GM21360 (cell line): ENCODE data around the gene LRIG2.
"Not testable (repeated sequence)": the region's sequence is repeated elsewhere in the genome, so short reads cannot be mapped to it uniquely, and the experiment has no call there.

Source experiments
- ATAC-seq: cut with Tn5 transposase; IDR thresholded peaks from one replicate; pipeline ENCODE4 v1.9.1; 2021; ENCODE audit warnings: mild to moderate bottlenecking, moderate library complexity; ENCODE audit not compliant: unreplicated experiment

Gene LRIG2

GRCh38 chr1:113072757-113073478 lies at the start of gene LRIG2:
LRIG2 (plus strand) TSS chr1:113073198; CDS start chr1:113073407, 209 bp downstream.
- peak; percentile 95 for ATAC-seq

GRCh38 chr1:113023316-113023715 lies 49.7 kb upstream of the LRIG2 start:
- not testable (repeated sequence) for ATAC-seq

GRCh38 chr1:113027007-113027406 lies 46.0 kb upstream of the LRIG2 start:
- ATAC-seq = no peak

GRCh38 chr1:113027449-113027848 lies 45.5 kb upstream of the LRIG2 start:
- no peak for ATAC-seq

- ATAC-seq = no peak
Observed at GRCh38 chr1:113029822-113030221, 43.2 kb upstream of the LRIG2 start.

- no peak for ATAC-seq
Observed at GRCh38 chr1:113031171-113031933, 41.6 kb upstream of the LRIG2 start.

GRCh38 chr1:113035086-113035485 lies 37.9 kb upstream of the LRIG2 start:
- ATAC-seq = no peak

GRCh38 chr1:113036639-113037321 lies 36.2 kb upstream of the LRIG2 start:
- peak; percentile 54 for ATAC-seq

GRCh38 chr1:113040041-113040440 lies 33.0 kb upstream of the LRIG2 start:
- no peak for ATAC-seq

GRCh38 chr1:113040718-113041412 lies 32.1 kb upstream of the LRIG2 start:
- no peak for ATAC-seq

- no peak for ATAC-seq
Observed at GRCh38 chr1:113041569-113042284, 31.3 kb upstream of the LRIG2 start.

GRCh38 chr1:113042285-113043143 lies 30.5 kb upstream of the LRIG2 start:
- peak; percentile 84 for ATAC-seq

- not testable (repeated sequence) for ATAC-seq
Observed at GRCh38 chr1:113043144-113043488, 29.9 kb upstream of the LRIG2 start.

- no peak for ATAC-seq
Observed at GRCh38 chr1:113046569-113046968, 26.4 kb upstream of the LRIG2 start.

- ATAC-seq = no peak
Observed at GRCh38 chr1:113048064-113048463, 24.9 kb upstream of the LRIG2 start.

GRCh38 chr1:113053344-113054126 lies 19.5 kb upstream of the LRIG2 start:
- ATAC-seq = no peak

- ATAC-seq = no peak
Observed at GRCh38 chr1:113055570-113055969, 17.4 kb upstream of the LRIG2 start.

- no peak for ATAC-seq
Observed at GRCh38 chr1:113057006-113057405, 16.0 kb upstream of the LRIG2 start.
